Stimulated activated CD4-positive, alpha-beta T cell treated with anti-CD3 and anti-CD28 coated beads, Interleukin-1b, Interleukin-23, amount 100 ng/mL, for 4 hours (primary cell): ENCODE data around the gene BCL7B.
"Not testable (repeated sequence)": the region's sequence is repeated elsewhere in the genome, so short reads cannot be mapped to it uniquely, and the experiment has no call there.

Experiments used
- DNase-seq, 2 donors: peaks; one replicate each; pipeline ENCODE4 v3.0.0-alpha.2; 2020; ENCODE audit warnings: low read depth in 2 of 2

Gene BCL7B

DNA sequence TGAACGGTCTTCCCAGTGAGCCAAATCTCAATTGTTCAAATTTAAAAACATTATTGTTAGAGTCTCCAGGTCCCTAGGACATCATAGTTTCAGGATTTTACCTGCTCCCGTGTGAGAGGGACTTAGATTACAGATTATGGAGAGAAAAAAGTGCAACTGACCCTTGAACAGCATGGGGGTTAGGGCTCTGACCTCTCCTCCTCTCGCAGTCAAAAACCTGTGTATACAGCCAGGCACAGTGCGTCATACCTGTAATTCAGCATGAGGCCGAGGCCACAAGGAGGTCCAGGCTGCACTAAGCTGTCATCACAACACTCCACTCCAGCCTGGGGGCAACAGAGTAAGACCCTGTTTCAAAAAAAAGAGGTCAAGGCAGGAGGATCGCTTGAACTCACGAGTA lies 60.9 kb downstream of the BCL7B start:
- no peak for DNase-seq

DNA sequence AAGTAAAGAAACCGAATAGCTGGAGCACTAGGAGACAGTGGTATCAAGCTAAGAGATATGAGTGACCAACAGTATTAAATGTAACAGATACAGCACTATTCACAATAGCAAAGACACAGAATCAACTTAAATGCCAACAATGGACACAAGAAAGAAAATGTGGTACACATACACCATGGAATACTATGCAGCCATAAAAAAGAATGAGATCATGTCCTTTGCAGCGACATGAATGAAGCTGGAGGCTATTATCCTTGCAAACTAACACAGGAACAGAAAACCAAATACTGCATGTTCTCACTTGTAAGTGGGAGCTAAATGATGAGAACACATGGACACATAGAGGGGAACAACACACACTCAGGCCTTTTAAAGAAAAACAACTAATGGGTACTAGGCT lies 62.0 kb downstream of the BCL7B start:
- DNase-seq, result not testable (repeated sequence)

DNA sequence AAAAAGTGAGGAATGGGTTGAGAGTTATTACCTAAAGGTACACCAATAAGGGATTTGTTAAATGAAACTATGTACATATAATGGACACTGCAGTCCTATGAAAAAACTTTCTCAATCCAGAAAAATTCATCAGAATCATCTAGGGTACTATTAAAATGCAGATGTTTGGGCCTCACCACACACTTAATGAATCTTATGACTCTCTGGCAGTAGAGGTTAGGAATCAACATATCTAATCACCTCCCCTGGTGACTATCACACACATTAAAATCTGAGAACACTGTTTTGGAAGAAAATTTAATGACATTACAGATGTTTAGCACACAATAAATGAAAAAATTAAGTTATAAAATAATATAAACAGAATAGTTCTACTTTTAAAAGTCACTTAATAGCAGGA lies 67.5 kb downstream of the BCL7B start:
- DNase-seq, result no peak

GRCh38 chr7:73487486-73487885 lies 70.0 kb downstream of the BCL7B start:
- no peak for DNase-seq
